Tibial nerve (tissue), 4 donors: ENCODE results near the gene KCNJ18. TPM values are rescaled to one million over a fixed set of nuclear protein-coding genes. Genes with fewer than 3 reads are reported as not detected.
"Not testable (repeated sequence)": the region's sequence is repeated elsewhere in the genome, so short reads cannot be mapped to it uniquely, and the experiment has no call there.

ENCODE experiments used
- DNase-seq, 2 donors: peaks; one replicate each; pipeline ENCODE4 v3.0.0-alpha.2; 2019; ENCODE audit warnings: low spot score in 2 of 2
- H3K27ac ChIP-seq, 4 donors: fragments of 200-600 bp; sonication (generic) in 3 of 4; one replicate each; pipeline ENCODE4 v1.5.1; 2017 to 2019; ENCODE audit warnings: mild to moderate bottlenecking in 1 of 4
- H3K27me3 ChIP-seq, 2 donors: fragments of 200-600 bp; sonication (generic) in 1 of 2; one replicate each; pipeline versions ENCODE4 v1.5.1 to v1.6.0; 2017 to 2019
- H3K36me3 ChIP-seq, 3 donors: fragments of 200-600 bp; sonication (generic); one replicate each; pipeline ENCODE4 v1.5.1; 2018 to 2019
- H3K4me1 ChIP-seq, 4 donors: fragments of 200-600 bp; sonication (generic) in 3 of 4; one replicate each; pipeline ENCODE4 v1.5.1; 2017 to 2019
- H3K4me3 ChIP-seq, 4 donors: fragments of 200-600 bp; sonication (generic) in 3 of 4; one replicate each; pipeline ENCODE4 v1.5.1; 2017 to 2019; ENCODE audit warnings: mild to moderate bottlenecking in 1 of 4, moderate library complexity in 1 of 4
- H3K9me3 ChIP-seq, 4 donors: fragments of 200-600 bp; sonication (generic) in 3 of 4; one replicate each; pipeline ENCODE4 v1.5.1; 2017 to 2019
- WGBS, 2 donors: methylation state at CpG; one replicate each; pipeline ENCODE4 v1.1.5; 2018; 5-methylcytosine and 5-hydroxymethylcytosine counted together
- total RNA-seq, 4 donors: library from RNA; depleted of rRNA; stranded (reverse); fragments of >200 nt; gene quantifications; one replicate each; pipeline ENCODE4 v1.1.0, GENCODE V29; 2016

The KCNJ18 gene
- total RNA-seq = not detected

DNA sequence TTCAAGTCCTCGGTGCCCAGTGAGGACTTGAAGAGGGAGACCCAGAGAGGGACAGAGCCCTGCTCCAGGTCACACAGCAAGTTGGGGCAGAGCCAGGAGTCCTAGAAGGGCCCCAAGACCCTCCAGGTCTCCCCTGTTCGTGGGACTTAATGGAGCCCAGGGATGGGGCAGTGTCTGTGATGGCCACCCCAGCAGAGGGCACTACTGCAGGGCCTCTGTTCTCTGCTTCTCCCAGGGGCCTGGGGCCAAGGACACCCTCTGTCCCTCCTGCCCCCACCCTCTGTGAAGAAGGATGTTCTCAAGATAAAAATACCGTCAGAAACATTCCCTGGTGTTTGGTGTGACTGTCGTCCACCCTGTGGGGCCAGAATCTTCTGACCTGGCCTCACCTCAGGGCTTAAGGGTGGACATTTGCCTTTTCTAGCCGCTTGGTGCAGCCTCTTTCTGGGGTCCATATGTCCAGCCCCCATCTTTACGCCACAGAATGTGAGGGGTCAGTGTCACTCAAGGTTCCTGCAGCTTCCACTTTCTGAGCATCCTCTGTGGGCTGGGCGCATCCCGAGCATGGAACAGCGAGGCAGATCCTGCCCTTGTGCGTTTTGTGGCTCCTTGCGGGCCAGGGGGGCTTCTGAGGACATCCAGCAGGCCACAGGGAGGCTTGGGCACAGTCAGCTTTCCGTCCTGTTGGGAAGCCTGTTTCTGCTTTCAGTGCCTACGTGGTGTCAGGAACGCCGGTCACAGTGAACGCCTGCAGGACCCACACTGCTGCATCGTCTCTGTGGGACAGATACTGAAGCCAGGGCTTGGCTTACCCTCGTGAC is at the start of gene KCNJ18:
KCNJ18 (plus strand) TSS at position 641 of the 821 bp plus-strand sequence. CDS start 10,264 bp downstream, outside the sequence.
- H3K9me3 ChIP-seq, DNase-seq, H3K27me3 ChIP-seq, H3K4me3 ChIP-seq, H3K4me1 ChIP-seq, H3K27ac ChIP-seq, H3K36me3 ChIP-seq: not testable (repeated sequence)
- 79 to 82% methylated on average over 8 to 18 of the region's 18 CpGs for WGBS, 2 donors

DNA sequence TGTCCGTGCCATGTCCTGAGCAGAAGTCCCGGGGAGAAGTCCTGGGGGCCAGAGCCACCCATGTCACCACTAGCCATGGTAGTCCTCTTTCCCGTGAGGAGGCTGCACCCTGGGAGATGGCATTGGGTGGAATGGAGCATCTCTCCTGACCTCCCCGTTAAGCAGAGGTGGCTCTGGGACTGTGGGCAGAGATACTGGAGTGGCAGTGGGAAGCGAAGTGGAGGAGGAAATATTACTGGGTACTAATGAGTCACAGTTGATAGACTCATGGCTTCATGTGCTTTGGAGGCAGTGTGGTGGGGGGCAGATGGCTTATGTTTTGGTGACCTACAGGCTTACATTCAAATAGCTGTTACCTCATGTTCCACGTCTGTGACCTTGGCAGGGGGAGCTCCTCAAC is 44.2 kb upstream of the KCNJ18 start:
- H3K4me1 ChIP-seq, DNase-seq, H3K9me3 ChIP-seq, H3K36me3 ChIP-seq, H3K27me3 ChIP-seq, H3K27ac ChIP-seq, H3K4me3 ChIP-seq: not testable (repeated sequence)
- 72 to 85% methylated on average over 6 of the region's 6 CpGs for WGBS, 2 donors

DNA sequence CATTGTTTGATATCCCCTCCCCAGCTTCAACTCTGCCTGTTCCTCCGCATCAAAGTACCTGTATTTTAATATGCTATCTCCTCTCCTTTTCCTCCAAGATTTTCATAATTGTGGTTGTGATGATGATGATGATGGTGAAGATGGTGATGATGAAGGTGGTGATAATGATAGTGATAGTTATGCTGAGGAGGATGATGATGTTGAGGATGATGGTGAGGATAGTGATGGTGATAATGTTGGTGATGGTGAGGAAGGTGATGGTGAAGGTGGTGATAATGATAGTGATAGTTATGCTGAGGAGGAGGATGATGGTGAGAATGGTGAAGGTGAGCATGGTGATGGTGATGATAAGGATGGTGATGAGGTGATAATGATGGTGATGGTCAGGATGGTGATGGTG is 42.3 kb upstream of the KCNJ18 start:
- DNase-seq, H3K27me3 ChIP-seq: not testable (repeated sequence)
- 81 to 86% methylated on average over 1 of the region's 1 CpG for WGBS, 2 donors

DNA sequence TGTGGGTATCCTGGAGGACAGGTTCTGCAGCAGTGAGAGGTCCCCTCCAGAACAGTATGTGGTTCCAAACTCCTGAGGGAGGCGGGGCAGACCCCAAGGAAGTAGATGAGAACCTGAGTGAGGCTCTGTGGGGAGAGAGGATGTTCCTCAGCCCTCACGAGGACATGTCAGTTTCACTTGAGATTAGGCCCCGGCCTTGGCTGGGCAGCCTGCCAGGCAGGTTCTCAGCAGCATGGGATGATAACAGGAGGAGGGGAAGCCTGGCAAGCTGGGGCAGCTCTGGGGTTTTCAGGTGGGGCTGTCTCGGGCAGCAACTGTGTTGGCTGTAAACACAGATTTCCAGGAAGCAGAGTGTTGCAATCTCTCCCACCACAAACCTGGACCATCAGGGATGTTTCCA is 40.3 kb upstream of the KCNJ18 start:
- H3K27me3 ChIP-seq, H3K36me3 ChIP-seq, DNase-seq, H3K9me3 ChIP-seq, H3K27ac ChIP-seq, H3K4me1 ChIP-seq, H3K4me3 ChIP-seq: not testable (repeated sequence)
- WGBS, 2 donors = 43 to 44% methylated on average over 3 to 4 of the region's 4 CpGs

More for the DNA sequence above, 42.3 kb upstream of the KCNJ18 start:
- not testable (repeated sequence) for H3K4me3 ChIP-seq, H3K36me3 ChIP-seq, H3K9me3 ChIP-seq, H3K27ac ChIP-seq, H3K4me1 ChIP-seq

DNA sequence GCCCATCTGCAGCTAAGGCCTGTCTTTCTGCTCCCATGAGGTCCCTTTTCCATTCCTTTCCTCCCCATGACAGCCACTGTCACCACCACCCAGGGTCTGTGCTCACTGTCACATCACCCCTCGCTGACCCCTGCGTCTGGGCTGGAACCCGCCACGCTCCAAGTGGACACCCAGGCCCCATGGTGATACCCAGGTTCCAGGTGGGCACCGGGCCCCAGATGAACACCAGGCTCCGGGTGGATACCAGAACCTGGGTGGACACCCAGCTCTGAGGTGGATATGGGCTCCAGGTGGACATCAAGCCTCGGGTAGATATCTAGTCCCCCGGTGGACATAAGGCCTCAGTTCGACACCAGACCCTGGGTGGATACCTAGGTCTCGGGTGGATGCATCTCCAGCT is 39.1 kb upstream of the KCNJ18 start:
- H3K4me3 ChIP-seq, DNase-seq, H3K27ac ChIP-seq, H3K27me3 ChIP-seq, H3K36me3 ChIP-seq, H3K4me1 ChIP-seq, H3K9me3 ChIP-seq: not testable (repeated sequence)
- WGBS, 2 donors = 90 to 98% methylated on average over 5 to 8 of the region's 10 CpGs

DNA sequence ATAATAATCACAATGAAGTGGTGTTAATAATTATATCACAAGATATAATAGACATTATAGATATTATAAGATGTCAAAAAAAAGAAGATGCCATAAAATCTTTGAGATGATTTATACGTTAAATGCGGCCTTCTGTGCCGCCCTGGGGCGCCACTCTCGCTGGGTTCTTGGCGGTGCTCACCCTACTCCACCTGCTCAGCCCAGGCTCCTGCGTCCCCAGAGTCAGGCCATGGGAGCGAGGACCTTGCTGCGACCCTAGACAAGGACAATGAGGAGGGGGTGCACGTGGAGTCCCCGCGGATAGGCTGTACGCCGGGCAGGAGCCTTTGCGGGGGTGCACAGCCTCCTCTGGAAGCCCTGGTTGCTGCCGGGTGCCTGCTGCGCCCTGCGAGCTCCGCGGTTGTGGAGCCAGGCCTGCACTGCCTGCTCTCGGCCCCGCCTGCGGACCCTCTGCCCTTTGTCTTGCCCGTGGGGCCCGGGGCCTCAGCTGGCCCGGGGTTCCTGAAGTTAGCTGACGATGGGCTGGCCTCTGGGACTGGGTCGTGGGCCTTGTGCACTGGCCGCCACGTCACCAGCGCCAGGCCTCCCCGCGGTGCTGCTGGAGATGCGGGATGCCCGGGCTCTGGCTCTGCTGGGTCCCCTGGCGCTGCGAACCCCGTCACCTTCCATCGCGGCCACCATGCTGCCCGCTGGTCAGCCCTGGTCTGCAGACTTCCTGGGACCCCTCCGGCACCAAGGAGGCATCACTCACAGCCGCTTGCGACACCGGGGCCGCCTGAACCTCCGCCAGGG is 35.6 kb upstream of the KCNJ18 start:
- H3K27me3 ChIP-seq, H3K27ac ChIP-seq: not testable (repeated sequence)
- 68 to 80% methylated on average over 35 to 42 of the region's 47 CpGs for WGBS, 2 donors

DNA sequence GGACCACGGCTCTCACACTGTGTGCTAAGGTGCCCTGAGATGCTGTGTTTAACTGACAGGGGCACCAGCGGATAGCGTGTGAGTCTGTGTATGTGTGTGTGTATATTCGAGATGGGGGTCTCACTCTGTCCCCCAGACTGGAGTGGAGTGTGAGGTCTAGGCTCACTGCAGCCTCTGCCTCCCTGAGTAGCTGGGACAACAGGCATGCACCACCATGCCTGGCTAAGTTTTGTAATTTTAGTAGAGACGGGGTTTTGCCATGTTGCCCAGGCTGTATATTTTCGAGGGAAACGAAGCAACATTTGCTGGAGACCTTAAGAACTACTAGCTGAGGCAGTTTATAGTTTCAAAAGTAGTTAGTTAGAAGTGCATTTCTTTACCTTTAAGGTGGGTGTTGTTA is 32.7 kb upstream of the KCNJ18 start:
- not testable (repeated sequence) for DNase-seq, H3K27me3 ChIP-seq, H3K4me1 ChIP-seq, H3K9me3 ChIP-seq, H3K4me3 ChIP-seq, H3K36me3 ChIP-seq, H3K27ac ChIP-seq
- 59% methylated on average over 7 of the region's 7 CpGs for WGBS, 2 donors

More for the DNA sequence above, 35.6 kb upstream of the KCNJ18 start:
- H3K4me1 ChIP-seq, DNase-seq, H3K36me3 ChIP-seq, H3K4me3 ChIP-seq, H3K9me3 ChIP-seq: not testable (repeated sequence)

DNA sequence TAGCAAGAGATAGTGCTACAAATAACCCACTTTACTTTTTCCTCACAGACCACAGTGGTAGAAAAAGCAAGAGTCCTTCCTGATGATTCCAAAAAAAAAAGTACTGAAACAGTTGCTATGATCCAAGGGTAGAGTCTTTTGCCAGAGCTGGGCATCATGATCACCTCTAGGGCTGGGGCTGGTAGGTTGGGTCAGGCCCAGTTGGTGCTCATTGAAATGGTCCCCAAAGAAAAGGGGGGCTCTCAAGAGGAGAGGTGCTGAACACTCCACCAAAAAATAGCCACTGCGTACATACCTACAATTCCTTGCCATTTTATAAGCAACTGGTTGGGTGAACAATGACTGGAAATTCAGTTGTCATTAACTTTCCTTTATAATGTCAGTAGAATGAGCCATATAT is 30.9 kb upstream of the KCNJ18 start:
- 59 to 67% methylated on average over 1 of the region's 1 CpG for whole genome bisulfite sequencing, 2 donors
- not testable (repeated sequence) for H3K36me3 ChIP-seq, DNase-seq

DNA sequence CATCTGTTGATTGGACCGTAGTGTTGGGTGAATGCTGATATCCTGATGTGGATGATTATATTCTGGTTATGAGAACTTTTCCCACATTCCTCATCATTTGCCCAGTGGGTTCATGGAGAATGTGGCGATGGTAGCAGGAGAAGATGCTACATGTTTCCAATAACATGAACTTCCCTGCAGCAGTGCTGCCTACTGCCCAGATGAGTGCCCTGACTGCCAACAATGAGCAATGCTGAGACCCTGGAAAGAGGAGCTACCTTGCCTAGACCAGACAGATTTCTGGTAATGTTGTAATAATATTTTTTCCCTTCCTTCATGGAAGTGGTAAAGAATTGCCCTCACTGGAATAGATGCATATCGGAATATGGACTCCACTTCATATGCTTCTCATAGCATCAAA is 29.2 kb upstream of the KCNJ18 start:
- H3K4me3 ChIP-seq, H3K36me3 ChIP-seq, H3K9me3 ChIP-seq, H3K4me1 ChIP-seq, H3K27ac ChIP-seq, DNase-seq, H3K27me3 ChIP-seq: not testable (repeated sequence)
- 70 to 74% methylated on average over 3 of the region's 3 CpGs for WGBS, 2 donors

More for the DNA sequence above, 30.9 kb upstream of the KCNJ18 start:
- H3K27me3 ChIP-seq, H3K9me3 ChIP-seq, H3K4me1 ChIP-seq, H3K4me3 ChIP-seq, H3K27ac ChIP-seq: not testable (repeated sequence)

DNA sequence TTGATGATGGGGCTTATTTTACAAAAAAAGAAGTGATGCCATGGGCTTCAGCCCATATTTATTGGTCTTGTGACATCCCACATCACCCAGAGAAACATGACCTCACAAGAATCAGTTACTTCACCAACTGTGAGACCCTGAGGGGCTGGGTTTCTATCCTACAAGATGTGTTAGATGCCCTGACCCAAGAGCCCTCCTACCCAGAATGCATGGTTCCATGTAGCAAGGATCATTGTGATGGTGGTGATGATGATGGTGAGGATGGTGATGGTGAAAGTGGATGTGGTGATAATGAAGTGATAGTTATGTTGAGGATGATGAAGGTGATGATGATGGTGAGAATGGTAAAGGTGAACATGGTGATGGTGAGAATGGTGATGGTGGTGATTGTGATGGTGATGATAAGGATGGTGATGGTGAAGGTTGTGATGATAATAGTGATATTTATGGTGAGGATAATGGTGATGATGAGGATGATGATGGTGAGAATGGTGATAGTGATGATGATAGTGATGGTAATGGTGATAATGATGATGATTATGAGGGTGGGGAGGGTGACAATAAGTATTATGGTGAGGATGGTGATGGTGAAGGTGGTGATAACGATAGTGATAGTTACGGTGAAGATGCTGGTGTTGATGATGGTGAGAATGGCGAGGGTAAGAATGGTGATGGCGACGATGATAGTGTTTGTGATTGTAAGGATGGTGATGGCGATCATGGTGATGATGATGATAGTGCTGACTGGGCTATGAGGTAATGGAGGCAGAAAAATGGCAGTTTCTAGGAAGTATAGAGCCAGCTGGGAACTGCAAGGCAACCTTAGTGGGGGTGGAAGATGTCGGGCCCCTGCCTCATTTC is 28.5 kb upstream of the KCNJ18 start:
- H3K36me3 ChIP-seq, H3K4me3 ChIP-seq, H3K4me1 ChIP-seq, H3K27me3 ChIP-seq, H3K9me3 ChIP-seq, DNase-seq, H3K27ac ChIP-seq: not testable (repeated sequence)
- 61% methylated on average over 7 of the region's 7 CpGs for WGBS, 2 donors

DNA sequence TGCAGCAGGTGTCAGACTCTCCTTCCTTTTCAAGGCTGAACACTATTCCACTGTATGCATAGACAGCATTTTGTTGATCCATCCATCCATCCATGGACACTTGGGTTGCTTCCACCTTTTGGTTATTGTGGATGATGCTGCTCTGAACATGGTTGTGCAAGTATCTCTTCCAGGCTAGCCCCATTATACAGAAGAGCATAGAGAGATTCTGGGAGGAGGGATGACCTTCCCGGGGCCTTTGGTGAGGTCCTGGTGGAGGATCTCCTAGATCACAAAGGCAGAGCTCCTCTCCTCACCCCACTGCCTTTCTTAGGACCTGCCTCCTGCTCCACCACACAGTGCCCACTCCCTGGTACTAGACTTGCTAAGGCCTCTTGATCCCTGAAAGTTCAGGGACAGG is 27.2 kb upstream of the KCNJ18 start:
- not testable (repeated sequence) for H3K9me3 ChIP-seq, DNase-seq, H3K27me3 ChIP-seq, H3K4me1 ChIP-seq, H3K36me3 ChIP-seq, H3K4me3 ChIP-seq, H3K27ac ChIP-seq
- WGBS, 2 donors = 43 to 70% methylated on average over 1 of the region's 1 CpG

DNA sequence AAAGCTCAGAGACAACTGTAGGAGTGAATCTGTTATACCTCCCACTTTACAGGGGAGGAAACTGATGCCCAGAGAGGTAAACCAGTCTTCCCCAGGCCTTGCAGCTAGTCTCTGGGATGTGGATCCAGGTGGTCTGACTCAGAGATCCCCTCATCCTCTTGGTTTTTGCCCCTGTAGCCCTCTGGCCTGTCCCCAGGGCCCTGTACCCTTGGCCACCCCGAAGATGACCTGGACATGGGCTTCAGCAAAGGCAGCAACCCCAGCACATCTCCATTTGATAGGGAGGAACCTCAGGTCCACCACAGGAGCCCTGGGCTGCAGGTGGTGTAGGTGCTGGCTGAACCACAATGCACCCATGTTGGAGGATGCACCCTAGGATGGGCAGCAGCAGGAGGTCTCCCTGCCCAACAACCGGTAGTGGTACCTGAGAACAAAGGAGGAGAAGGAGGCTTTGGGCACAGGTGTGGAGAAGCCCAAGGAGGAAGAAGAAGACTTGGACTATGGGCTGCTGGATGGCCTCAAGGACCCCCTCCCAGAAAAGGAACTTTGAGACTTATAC is 26.3 kb upstream of the KCNJ18 start:
- not testable (repeated sequence) for H3K9me3 ChIP-seq, H3K4me1 ChIP-seq, H3K27me3 ChIP-seq, H3K4me3 ChIP-seq, H3K36me3 ChIP-seq, H3K27ac ChIP-seq, DNase-seq
- WGBS, 2 donors = 35 to 43% methylated on average over 2 of the region's 2 CpGs
